HG03108 (cell line): Measurements from ENCODE around the gene HYAL4.
"Not testable (repeated sequence)": the region's sequence is repeated elsewhere in the genome, so short reads cannot be mapped to it uniquely, and the experiment has no call there.

Experiments
- ATAC-seq: cut with Tn5 transposase; IDR thresholded peaks from one replicate; pipeline ENCODE4 v1.9.1; 2021; ENCODE audit warnings: moderate library complexity; ENCODE audit not compliant: unreplicated experiment

The HYAL4 gene

DNA sequence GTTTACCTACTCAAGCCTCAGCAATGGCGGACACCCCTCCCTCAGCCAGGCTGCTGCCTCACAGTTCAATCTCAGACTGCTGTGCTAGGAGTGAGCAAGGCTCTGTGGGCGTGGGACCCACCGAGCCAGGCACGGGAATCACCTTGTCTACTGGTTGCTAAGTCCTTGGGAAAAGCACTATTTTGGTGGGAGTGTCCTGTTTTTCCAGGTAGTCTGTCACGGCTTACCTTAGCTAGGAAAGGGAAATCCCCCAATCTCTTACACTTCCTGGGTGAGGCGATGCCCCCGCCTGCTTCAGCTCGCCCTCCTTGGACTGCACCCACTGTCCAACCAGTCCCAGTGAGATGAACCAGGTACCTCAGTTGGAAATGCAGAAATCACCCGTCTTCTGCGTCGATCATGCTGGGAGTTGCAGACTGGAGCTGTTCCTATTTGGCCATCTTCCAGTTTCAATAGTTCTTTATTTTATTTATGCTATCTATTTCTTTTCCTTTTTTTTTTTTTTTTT is at the start of gene HYAL4:
TSS of gene HYAL4 (plus strand) at position 458 of the 508 bp plus-strand sequence. CDS start 23,105 bp downstream, outside the sequence.
- ATAC-seq = no peak

DNA sequence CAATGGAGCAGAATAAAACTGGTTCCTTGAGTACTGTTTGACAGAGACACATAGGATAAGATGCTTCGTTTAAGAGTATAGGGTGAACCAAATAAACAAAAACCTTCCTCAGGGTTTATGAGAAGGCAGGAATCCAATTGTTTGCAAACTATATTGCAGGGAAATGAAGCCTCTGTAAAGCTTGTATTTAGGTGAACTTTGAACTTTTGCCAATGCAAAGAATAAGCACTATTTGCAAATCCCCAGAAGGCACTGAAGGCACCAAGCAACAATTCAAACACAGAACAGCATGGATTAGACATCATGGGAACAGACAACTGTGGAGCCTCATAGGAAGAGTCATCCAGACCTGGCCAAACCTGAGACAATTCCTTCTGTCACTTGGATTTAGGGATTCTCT is 49.1 kb upstream of the HYAL4 start:
- no peak for ATAC-seq

GRCh38 chr7:123796568-123796967 is 48.4 kb upstream of the HYAL4 start:
- no peak for ATAC-seq

DNA sequence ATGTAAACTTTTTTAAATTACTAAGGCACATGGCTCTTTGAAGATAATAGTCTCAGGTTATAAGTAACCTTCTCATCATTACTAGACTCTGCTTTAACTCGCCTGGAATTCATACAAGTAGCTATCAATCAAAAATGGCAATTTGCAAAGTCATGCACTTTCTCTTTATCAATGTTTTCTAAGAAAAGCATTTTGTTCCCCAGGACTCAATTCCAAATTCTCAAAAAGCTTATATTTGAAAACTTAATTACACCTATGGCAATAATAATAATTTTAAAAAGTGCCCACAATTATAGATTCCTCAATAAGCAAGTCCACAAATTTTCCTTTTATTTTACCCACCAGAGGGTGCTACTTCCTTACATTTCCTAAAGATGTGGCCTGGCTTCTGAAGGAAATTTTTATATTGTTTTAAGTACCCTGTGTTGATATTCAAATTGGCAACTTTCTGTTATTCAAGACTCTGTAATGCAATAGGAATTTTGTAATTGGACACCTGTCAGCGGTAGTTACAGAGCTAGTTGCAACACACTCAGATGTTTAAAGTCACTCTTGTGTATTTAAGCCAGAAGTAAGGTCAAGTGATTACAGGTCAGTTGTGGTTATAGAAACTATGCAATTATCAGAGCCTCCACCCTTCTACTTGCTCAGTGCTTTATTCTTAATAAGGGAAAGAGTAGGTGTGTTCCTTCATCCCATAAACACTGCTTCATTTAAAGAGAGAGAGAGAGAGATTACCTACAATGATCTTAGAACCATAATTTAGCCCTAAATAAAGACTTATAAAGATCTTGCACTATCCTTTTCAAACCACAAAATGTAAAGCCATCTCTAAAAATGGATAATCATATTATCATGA is 47.1 kb upstream of the HYAL4 start:
- no peak for ATAC-seq

DNA sequence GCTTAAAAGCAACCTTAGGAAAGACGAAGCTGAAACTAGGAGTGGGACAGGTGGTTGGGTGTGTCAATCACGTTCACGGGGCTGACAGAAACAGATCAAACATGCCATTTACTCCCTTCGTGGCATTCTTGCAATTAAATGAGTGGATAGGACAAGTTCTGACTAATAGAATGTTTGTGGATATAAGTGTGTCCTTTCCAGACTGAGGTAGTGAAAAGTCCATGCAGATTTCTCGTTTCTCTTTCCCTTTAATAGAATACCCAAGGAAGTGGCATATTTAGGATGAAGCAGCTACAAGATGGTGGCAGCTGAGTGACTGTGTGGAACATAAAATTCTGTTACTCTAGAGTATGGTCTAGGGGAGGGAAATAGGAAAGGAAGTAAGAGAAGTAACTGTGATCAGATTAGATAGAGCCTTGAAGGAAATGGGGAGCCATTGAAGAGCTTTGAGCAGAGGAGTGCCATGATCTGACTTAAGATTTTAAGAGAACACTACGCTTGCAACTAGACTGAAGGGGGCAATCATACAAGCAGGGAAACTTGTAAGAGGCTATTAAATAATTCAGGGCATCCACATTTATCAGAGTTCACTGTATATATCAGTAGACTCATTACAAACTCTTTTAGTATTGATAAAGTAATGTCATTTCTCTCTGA is 46.3 kb upstream of the HYAL4 start:
- no peak for ATAC-seq

DNA sequence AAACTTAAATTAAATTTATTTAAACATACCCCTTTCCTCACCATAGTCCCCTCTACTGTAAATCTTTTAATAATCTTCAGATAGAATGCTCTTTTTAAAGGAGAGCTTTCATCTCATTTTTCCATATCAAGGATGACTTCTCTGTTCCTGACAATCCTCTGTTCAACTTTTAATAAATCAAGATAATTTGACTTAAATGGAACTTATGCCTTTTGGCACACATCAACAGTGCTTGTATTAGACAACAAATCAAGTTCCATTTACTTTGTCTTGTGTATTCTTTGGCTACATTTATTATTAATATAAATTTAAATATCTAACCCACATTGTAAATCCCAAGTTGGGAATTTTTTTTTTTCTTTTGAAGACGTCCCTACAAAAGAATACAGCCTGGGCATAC is 42.7 kb upstream of the HYAL4 start:
- ATAC-seq = no peak

DNA sequence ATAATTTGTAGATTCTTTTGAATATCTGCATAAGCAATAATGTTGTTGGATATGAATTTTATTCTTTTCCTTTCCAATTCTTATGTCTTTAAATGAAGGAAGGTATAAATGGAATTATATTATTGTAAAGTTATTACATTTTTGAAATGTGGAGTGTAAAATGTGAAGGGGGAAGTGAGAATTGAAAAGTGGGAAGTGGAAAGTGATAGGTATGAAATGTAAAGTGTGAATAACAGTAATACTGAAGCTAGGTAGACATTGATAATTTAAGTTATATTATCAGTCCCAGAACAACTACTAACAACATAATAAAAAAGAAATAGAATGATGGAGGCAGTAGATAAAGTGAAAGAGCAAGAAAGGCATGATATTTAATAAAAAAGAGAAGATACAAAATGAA is 39.7 kb upstream of the HYAL4 start:
- ATAC-seq = no peak

DNA sequence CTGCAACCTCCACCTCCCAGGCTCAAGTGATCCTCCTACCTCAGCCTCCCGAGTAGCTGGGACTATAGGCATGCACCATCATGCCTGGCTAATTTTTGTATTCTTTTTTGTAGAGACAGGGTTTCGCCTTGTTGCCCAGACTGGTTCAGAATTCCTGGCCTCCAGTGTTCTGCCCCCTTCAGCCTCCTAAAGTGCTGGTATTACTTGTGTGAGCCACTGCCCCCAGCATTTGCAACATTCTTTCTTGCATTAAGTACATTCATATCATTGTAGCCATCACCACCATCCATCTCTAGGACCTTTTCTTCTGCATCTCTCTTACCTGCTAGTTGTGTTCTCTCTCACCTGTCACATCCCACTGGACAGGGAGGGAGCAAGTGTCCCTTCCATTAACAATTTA is 35.5 kb upstream of the HYAL4 start:
- no peak for ATAC-seq

DNA sequence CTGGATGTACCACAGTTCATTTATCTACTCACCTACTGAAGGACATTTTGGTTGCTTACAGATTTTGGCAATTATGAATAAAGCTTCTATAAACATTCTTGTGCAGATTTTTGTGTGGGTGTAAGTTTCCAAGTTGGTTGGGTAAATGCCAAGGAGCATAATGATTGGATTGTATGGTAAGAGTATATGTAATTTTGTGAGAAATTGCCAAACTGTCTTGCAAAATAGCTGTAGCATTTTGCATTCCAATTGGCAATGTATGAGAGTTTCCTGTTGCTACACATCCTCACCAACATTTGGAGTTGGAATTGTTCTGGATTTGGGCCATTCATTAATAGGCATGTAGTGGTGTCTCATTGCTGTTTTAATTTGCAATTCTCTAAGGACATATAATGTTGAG is 33.9 kb upstream of the HYAL4 start:
- no peak for ATAC-seq

- no peak for ATAC-seq
Measured at GRCh38 chr7:123816916-123817315, 28.1 kb upstream of the HYAL4 start.

DNA sequence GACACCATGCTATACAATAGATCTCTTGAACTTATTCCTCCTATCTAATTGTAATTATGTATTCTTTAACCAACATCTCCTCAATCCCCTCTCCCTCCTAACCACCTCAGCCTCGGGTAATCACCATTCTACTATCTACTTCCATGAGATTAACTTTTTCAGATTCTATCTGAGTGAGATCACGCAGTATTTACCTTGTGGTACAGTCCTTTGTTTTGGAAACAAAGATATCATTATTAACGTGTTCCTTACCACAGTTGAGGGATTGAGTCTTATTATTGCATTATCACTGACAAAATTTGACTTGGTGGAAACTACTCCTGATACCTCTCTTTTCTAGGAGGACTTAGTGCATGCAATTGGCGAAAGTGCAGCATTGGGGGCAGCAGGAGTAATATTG is 26.0 kb upstream of the HYAL4 start:
- ATAC-seq = no peak

DNA sequence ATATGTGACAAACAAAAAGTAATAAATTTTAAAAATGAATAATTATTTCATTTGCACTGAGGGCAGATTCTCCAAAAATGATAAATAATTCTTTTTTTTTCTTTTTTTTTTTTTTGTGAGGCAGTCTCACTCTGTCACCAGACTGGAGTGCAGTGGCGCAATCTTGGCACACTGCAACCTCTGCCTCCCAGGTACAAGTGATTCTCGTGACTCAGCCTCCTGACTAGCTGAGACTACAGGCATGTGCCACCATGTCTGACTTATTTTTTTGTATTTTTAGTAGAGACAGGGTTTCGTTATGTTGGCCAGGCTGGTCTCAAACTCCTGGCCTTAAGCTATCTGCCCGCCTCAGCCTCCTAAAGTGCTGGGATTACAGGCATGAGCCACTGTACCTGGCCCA is 25.2 kb upstream of the HYAL4 start:
- ATAC-seq = not testable (repeated sequence)

GRCh38 chr7:123820864-123821263 is 24.1 kb upstream of the HYAL4 start:
- no peak for ATAC-seq

DNA sequence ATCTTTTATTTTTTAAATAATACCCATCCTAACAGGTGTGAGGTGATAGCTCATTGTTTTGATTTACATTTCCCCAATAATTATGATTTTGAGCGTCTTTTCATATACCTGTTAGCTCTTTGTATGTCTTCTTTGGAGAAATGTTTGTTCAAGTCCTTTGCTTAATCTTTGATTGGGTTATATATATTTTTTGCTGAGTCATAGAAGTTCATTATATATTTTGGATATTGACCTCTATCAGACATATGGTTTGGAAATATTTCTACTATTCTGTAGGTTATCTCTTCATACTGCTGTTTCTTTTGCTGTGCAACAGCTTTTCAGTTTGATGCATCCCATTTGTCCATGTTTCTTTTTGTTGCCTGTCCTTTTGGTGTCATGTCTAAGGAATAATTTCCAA is 23.6 kb upstream of the HYAL4 start:
- ATAC-seq = no peak

- peak; percentile 86 for ATAC-seq
Measured at GRCh38 chr7:123823898-123824753, 20.8 kb upstream of the HYAL4 start.

GRCh38 chr7:123824754-123825067 is 20.3 kb upstream of the HYAL4 start:
- no peak for ATAC-seq

- ATAC-seq = no peak
Measured at GRCh38 chr7:123828805-123829204, 16.2 kb upstream of the HYAL4 start.

DNA sequence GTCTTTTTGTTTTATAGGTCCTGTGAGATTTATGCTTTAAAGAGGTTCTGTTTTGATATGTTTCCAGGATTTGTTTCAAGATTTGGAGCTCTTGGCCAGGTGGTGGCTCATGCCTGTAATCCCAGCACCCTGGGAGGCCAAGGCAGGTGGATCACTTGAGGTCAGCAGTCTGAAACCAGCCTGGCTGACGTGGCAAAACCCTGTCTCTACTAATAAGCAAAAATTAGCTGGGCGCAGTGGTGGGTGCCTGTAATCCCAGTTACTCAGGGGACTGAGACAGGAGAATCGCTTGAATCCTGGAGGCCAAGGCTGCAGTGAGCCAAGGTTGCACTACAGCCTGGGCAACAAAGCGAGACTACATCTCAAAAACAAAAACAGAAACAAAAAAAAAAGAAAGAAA is 8.3 kb upstream of the HYAL4 start:
- no peak for ATAC-seq

GRCh38 chr7:123839106-123839505 is 5.9 kb upstream of the HYAL4 start:
- not testable (repeated sequence) for ATAC-seq

DNA sequence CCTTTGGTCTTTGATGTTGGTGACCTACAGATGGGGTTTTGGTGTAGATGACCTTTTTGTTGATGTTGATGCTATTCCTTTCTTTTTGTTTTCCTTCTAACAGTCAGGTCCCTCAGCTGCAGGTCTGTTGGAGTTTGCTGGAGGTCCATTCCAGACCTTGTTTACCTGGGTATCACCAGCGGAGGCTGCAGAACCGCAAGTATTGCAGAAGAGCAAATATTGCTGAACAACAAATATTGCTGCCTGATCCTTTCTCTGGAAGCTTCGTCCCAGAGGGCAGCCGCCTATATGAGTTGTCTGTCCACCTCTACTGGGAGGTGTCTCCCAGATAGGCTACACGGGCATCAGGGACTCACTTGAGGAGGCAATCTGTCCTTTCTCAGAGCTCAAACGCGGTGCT is 827 bp upstream of the HYAL4 start:
- ATAC-seq = not testable (repeated sequence)

DNA sequence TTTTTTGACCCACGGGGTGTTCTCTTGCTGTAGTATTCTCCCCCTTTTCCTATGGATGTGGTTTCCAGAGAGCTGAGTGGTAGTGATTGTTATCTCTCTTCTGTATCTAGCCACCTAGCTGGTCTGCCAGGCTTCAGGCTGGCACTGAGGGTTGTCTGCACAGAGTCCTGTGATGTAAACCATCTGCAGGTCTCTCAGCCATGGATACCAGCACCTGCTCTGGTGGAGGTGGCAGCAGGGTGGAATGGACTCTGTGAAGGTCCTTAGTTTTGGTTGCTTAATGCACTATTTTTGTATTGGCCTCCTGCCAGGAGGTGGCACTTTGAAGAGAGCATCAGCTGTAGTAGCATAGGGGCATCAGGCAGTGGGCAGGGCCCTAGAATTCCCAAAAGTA is 851 bp downstream of the HYAL4 start:
- ATAC-seq = no peak
